Thyroid gland (tissue), 4 donors: ENCODE measurements around the gene LRCH1. TPM values are rescaled to one million over a fixed set of nuclear protein-coding genes. Genes with fewer than 3 reads are reported as not detected.

ENCODE experiments used
- DNase-seq, 2 donors: peaks; one replicate each; pipeline ENCODE4 v3.0.0-alpha.2; 2019
- H3K27ac ChIP-seq, 3 donors: fragments of 200-600 bp; sonication (generic); 1 replicate in 2 of 3; 2 replicates in 1 of 3; pipeline ENCODE4 v1.5.1; 2016 to 2019; ENCODE audit warnings: mild to moderate bottlenecking in 1 of 3, moderate library complexity in 1 of 3
- H3K27me3 ChIP-seq: fragments of 200-600 bp; sonication (generic); one replicate; pipeline ENCODE4 v1.5.1; 2019
- H3K36me3 ChIP-seq, 2 donors: fragments of 200-600 bp; sonication (generic); one replicate each; pipeline ENCODE4 v1.5.1; 2016 to 2019
- H3K4me1 ChIP-seq, 2 donors: fragments of 200-600 bp; sonication (generic); one replicate each; pipeline ENCODE4 v1.5.1; 2017 to 2019
- H3K4me3 ChIP-seq, 3 donors: fragments of 200-600 bp; sonication (generic); replicated peaks in 1 of 3; 1 replicate in 2 of 3; 2 replicates in 1 of 3; pipeline ENCODE4 v1.5.1; 2016; ENCODE audit warnings: mild to moderate bottlenecking in 1 of 3
- H3K9me3 ChIP-seq: fragments of 200-600 bp; sonication (generic); one replicate; pipeline ENCODE4 v1.5.1; 2017
- CTCF ChIP-seq, 6 experiments: fragments of 200-600 bp in 3 of 6; fragments of 450-650 bp in 3 of 6; sonication (generic) in 3 of 6; IDR thresholded peaks; one replicate each; pipeline ENCODE4 v1.5.1; 2016 to 2019; ENCODE audit warnings: antibody characterized with exemption in 6 of 6, mild to moderate bottlenecking in 2 of 6, inconsistent platforms in 1 of 6, moderate library complexity in 1 of 6
- POLR2A ChIP-seq, 2 donors: fragments of 450-650 bp; IDR thresholded peaks; one replicate each; pipeline ENCODE4 v1.6.1; 2017; ENCODE audit warnings: antibody characterized with exemption in 2 of 2, mild to moderate bottlenecking in 2 of 2, moderate library complexity in 1 of 2
- WGBS, 2 donors: methylation state at CpG; one replicate each; pipeline ENCODE4 v1.1.5; 2017; 5-methylcytosine and 5-hydroxymethylcytosine counted together
- intact Hi-C: fragments of 100-400 bp; cut with DNase I; formaldehyde crosslinking; loops from one replicate; pipeline ENCODE4 v1.15.1; 2023
- total RNA-seq, 4 donors: library from RNA; depleted of rRNA; stranded (reverse); fragments of >200 nt; gene quantifications; one replicate each; pipeline ENCODE4 v1.2.3, GENCODE V29; 2016

LRCH1 gene
- total RNA-seq, 4 donors from 2014 or later = 13.5 to 19.3 (median 15.9) TPM

DNA sequence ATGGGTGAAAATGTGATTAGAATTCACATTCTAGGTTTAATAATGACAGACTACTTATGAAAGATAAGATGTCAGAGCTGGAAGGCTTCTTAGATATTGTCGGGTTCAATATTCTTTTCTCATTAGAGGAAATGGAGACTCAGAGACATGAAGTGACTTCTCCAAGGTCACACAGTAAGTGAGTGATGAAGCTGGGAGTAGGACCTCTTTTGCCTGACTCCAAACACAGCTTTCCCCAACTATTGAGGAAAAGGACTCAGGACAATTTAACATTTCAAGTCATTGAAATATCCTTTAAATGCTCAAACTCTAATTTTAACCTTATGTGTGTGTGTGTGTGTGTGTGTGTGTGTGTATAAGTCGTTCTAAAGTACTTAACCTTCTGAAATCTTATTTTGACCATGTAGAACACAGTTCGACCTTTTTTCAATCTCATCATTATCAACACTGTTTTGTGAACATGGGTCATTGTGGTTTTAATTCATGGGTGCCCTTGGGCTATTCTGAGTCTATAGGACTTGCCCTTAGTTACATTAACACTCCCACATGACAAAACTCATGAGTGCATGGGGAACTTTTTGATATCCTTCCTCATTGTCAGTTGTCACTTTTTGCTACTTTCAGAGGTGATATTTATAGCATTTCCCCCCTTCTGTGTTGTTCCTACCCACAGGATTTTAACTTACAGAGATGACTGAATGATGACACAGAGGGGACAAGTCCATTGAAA, 53.0 kb downstream of the LRCH1 start:
- Histone ChIP-seq H3K4me1 (peaks cover 26 to 42% of the 10 kb centered on the region in 2 donors), H3K4me3 (no peak overlapping the region), H3K9me3 (no peaks in the 10 kb centered on the region), H3K36me3 (no peaks in the 10 kb centered on the region), H3K27ac (peak overlapping the region in 1 of 3 donors; percentile 43), H3K27me3 (no peaks in the 10 kb centered on the region)
- TF ChIP-seq POLR2A (IDR thresholded peaks at IDR 0.05) (no peak), CTCF (IDR thresholded peaks at IDR 0.05) (no peak)
- no peak for DNase-seq
- 83 to 87% methylated on average over 3 of the region's 3 CpGs for WGBS, 2 donors
- intact Hi-C loops = no loop called here

- Histone ChIP-seq H3K27ac (no peak overlapping the region), H3K4me1 (peaks cover 26 to 38% of the 10 kb centered on the region in 2 donors), H3K4me3 (no peak overlapping the region), H3K27me3 (no peaks in the 10 kb centered on the region), H3K36me3 (no peaks in the 10 kb centered on the region), H3K9me3 (no peaks in the 10 kb centered on the region)
- WGBS, 2 donors = 89 to 91% methylated on average over 3 of the region's 3 CpGs
- intact Hi-C loops = no loop called here
- TF ChIP-seq POLR2A (IDR thresholded peaks at IDR 0.05) (no peak), CTCF (IDR thresholded peaks at IDR 0.05) (no peak)
- DNase-seq = no peak
These were observed 54.0 kb downstream of the LRCH1 start for GRCh38 chr13:46606970-46607369.

GRCh38 chr13:46607768-46608564, 55.0 kb downstream of the LRCH1 start:
- TF ChIP-seq POLR2A (IDR thresholded peaks at IDR 0.05) = no peak
- DNase-seq = no peak
- Histone ChIP-seq H3K27ac (no peak overlapping the region), H3K9me3 (no peaks in the 10 kb centered on the region), H3K36me3 (no peaks in the 10 kb centered on the region), H3K4me1 (peaks cover 26 to 38% of the 10 kb centered on the region in 2 donors), H3K27me3 (no peaks in the 10 kb centered on the region), H3K4me3 (no peak overlapping the region)
- WGBS, 2 donors = 77 to 85% methylated on average over 9 of the region's 9 CpGs
- intact Hi-C loops = no loop called here

DNA sequence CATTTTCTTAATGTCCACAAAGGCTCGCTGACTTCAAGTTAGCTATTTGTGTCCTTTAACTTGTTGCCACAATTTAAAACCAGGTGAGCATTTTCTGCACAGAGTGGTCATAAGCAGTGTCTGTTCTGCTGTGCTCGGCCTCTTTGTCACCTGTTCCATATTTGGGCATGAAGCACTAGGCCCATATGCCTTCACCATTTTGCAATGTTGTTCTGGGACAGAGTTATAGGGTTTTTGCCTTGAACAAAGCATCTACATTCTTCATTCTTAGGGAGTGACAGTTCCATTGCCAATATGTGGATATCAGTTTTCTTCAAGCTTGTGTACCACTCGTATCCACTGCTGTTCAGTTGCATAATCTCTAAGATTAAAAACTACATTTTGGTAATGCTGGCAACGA, 56.1 kb downstream of the LRCH1 start:
- Histone ChIP-seq H3K27ac (no peak overlapping the region), H3K36me3 (no peaks in the 10 kb centered on the region), H3K4me1 (peaks cover 25 to 36% of the 10 kb centered on the region in 2 donors), H3K27me3 (no peaks in the 10 kb centered on the region), H3K4me3 (no peak overlapping the region), H3K9me3 (no peaks in the 10 kb centered on the region)
- TF ChIP-seq POLR2A (IDR thresholded peaks at IDR 0.05) (no peak), CTCF (IDR thresholded peaks at IDR 0.05) (no peak)
- intact Hi-C loops = no loop called here
- no peak for DNase-seq
- 86 to 90% methylated on average over 4 of the region's 4 CpGs for WGBS, 2 donors

GRCh38 chr13:46609726-46610125, 56.8 kb downstream of the LRCH1 start:
- no peak overlapping the region for H3K4me3 ChIP-seq
- no peak for TF ChIP-seq POLR2A (IDR thresholded peaks at IDR 0.05)
- no peak for TF ChIP-seq CTCF (IDR thresholded peaks at IDR 0.05)
- no peak for DNase-seq
- H3K9me3 ChIP-seq = no peaks in the 10 kb centered on the region
- intact Hi-C loops = no loop called here
- WGBS, 2 donors = 93 to 95% methylated on average over 6 of the region's 6 CpGs
- H3K27me3 ChIP-seq = no peaks in the 10 kb centered on the region
- H3K36me3 ChIP-seq = no peaks in the 10 kb centered on the region
- H3K27ac ChIP-seq = no peak overlapping the region
- peaks cover 18 to 33% of the 10 kb centered on the region in 2 donors for H3K4me1 ChIP-seq
